ENCODE data around the gene SRRM2.

The SRRM2 gene

GRCh38 chr16:2811703-2812471 lies 59.4 kb downstream of the SRRM2 start:
- FAIRE-seq (no peak), DNase-seq (ENCODE audit: insufficient read length) (no peak)
- TF ChIP-seq TAF1 (IDR thresholded peaks at IDR 0.05; ENCODE audit: borderline replicate concordance, low read depth, low read length), result no peak
- no peak for TF ChIP-seq POLR2A (IDR thresholded peaks at IDR 0.05; ENCODE audit: low read depth, low read length)
- TF ChIP-seq POLR2AphosphoS5 (IDR thresholded peaks at IDR 0.05; ENCODE audit: low read depth, low read length), result no peak

GRCh38 chr16:2813771-2814221 lies 61.4 kb downstream of the SRRM2 start:
- FAIRE-seq, result no peak
- TF ChIP-seq POLR2A (IDR thresholded peaks at IDR 0.05; ENCODE audit: low read depth, low read length) (no peak), POLR2AphosphoS5 (IDR thresholded peaks at IDR 0.05; ENCODE audit: low read depth, low read length) (no peak), TAF1 (IDR thresholded peaks at IDR 0.05; ENCODE audit: borderline replicate concordance, low read depth, low read length) (no peak)
- no peak for DNase-seq (ENCODE audit: insufficient read length)

- no peak for FAIRE-seq
- no peak for TF ChIP-seq TAF1 (IDR thresholded peaks at IDR 0.05; ENCODE audit: borderline replicate concordance, low read depth, low read length)
- no peak for TF ChIP-seq POLR2A (IDR thresholded peaks at IDR 0.05; ENCODE audit: low read depth, low read length)
- no peak for TF ChIP-seq POLR2AphosphoS5 (IDR thresholded peaks at IDR 0.05; ENCODE audit: low read depth, low read length)
- DNase-seq (ENCODE audit: insufficient read length), result no peak
Measured at GRCh38 chr16:2814551-2815298, 62.3 kb downstream of the SRRM2 start.

- FAIRE-seq (no peak), DNase-seq (ENCODE audit: insufficient read length) (no peak)
- TF ChIP-seq POLR2AphosphoS5 (IDR thresholded peaks at IDR 0.05; ENCODE audit: low read depth, low read length) (no peak), POLR2A (IDR thresholded peaks at IDR 0.05; ENCODE audit: low read depth, low read length) (no peak), TAF1 (IDR thresholded peaks at IDR 0.05; ENCODE audit: borderline replicate concordance, low read depth, low read length) (no peak)
Measured at GRCh38 chr16:2815299-2815771, 62.9 kb downstream of the SRRM2 start.

- DNase-seq (ENCODE audit: insufficient read length), result no peak
- FAIRE-seq, result no peak
- TF ChIP-seq TAF1 (IDR thresholded peaks at IDR 0.05; ENCODE audit: borderline replicate concordance, low read depth, low read length), result no peak
- TF ChIP-seq POLR2AphosphoS5 (IDR thresholded peaks at IDR 0.05; ENCODE audit: low read depth, low read length), result no peak
- TF ChIP-seq POLR2A (IDR thresholded peaks at IDR 0.05; ENCODE audit: low read depth, low read length), result no peak
Measured at GRCh38 chr16:2816751-2817339, 64.4 kb downstream of the SRRM2 start, which contains the start of gene PRSS21. Gene PRSS21, plus strand, starts transcription at chr16:2817237. Its CDS starts 32 bp downstream, at chr16:2817269.

GRCh38 chr16:2817340-2818271 lies 65.2 kb downstream of the SRRM2 start:
- TF ChIP-seq TAF1 (IDR thresholded peaks at IDR 0.05; ENCODE audit: borderline replicate concordance, low read depth, low read length) (no peak), POLR2AphosphoS5 (IDR thresholded peaks at IDR 0.05; ENCODE audit: low read depth, low read length) (no peak), POLR2A (IDR thresholded peaks at IDR 0.05; ENCODE audit: low read depth, low read length) (no peak)
- FAIRE-seq (no peak), DNase-seq (ENCODE audit: insufficient read length) (no peak)

GRCh38 chr16:2818272-2818876 lies 65.9 kb downstream of the SRRM2 start:
- DNase-seq (ENCODE audit: insufficient read length) (no peak), FAIRE-seq (no peak)
- TF ChIP-seq POLR2AphosphoS5 (IDR thresholded peaks at IDR 0.05; ENCODE audit: low read depth, low read length), result no peak
- no peak for TF ChIP-seq POLR2A (IDR thresholded peaks at IDR 0.05; ENCODE audit: low read depth, low read length)
- TF ChIP-seq TAF1 (IDR thresholded peaks at IDR 0.05; ENCODE audit: borderline replicate concordance, low read depth, low read length), result no peak

- FAIRE-seq (no peak), DNase-seq (ENCODE audit: insufficient read length) (no peak)
- TF ChIP-seq TAF1 (IDR thresholded peaks at IDR 0.05; ENCODE audit: borderline replicate concordance, low read depth, low read length) (no peak), POLR2A (IDR thresholded peaks at IDR 0.05; ENCODE audit: low read depth, low read length) (no peak)
Measured at GRCh38 chr16:2819179-2819938, 66.9 kb downstream of the SRRM2 start.

GRCh38 chr16:2819939-2820835 lies 67.7 kb downstream of the SRRM2 start:
- DNase-seq (ENCODE audit: insufficient read length) (no peak), FAIRE-seq (no peak)
- TF ChIP-seq POLR2AphosphoS5 (IDR thresholded peaks at IDR 0.05; ENCODE audit: low read depth, low read length) (no peak), POLR2A (IDR thresholded peaks at IDR 0.05; ENCODE audit: low read depth, low read length) (no peak), TAF1 (IDR thresholded peaks at IDR 0.05; ENCODE audit: borderline replicate concordance, low read depth, low read length) (no peak)

Data from GM12892 (cell line).